Stimulated activated CD4-positive, alpha-beta T cell treated with anti-CD3 and anti-CD28 coated beads, Interleukin-12 subunit alpha, Interleukin-12 subunit beta, amount 100 ng/mL, for 4 hours (primary cell): ENCODE data around the gene ARFGAP1.
"Not testable (repeated sequence)": the region's sequence is repeated elsewhere in the genome, so short reads cannot be mapped to it uniquely, and the experiment has no call there.

Experiments used
- DNase-seq: peaks from one replicate; pipeline ENCODE4 v3.0.0-alpha.2; 2020

Gene ARFGAP1

GRCh38 chr20:63322146-63322932 lies 49.7 kb downstream of the ARFGAP1 start:
- DNase-seq, result no peak

GRCh38 chr20:63322933-63323273 lies 50.3 kb downstream of the ARFGAP1 start:
- DNase-seq, result no peak

GRCh38 chr20:63323357-63323981 lies 50.9 kb downstream of the ARFGAP1 start:
- no peak for DNase-seq

GRCh38 chr20:63325021-63325471 lies 52.4 kb downstream of the ARFGAP1 start:
- no peak for DNase-seq

GRCh38 chr20:63325554-63326313 lies 53.1 kb downstream of the ARFGAP1 start:
- DNase-seq, result no peak

- DNase-seq, result no peak
Observed at GRCh38 chr20:63326314-63327230, 54.0 kb downstream of the ARFGAP1 start.

GRCh38 chr20:63327231-63327745 lies 54.7 kb downstream of the ARFGAP1 start:
- DNase-seq, result no peak

- DNase-seq, result no peak
Observed at GRCh38 chr20:63328026-63328700, 55.5 kb downstream of the ARFGAP1 start.

- no peak for DNase-seq
Observed at GRCh38 chr20:63328718-63329275, 56.2 kb downstream of the ARFGAP1 start.

- DNase-seq, result no peak
Observed at GRCh38 chr20:63329331-63330083, 56.9 kb downstream of the ARFGAP1 start.

GRCh38 chr20:63330084-63330760 lies 57.6 kb downstream of the ARFGAP1 start:
- no peak for DNase-seq

- no peak for DNase-seq
Observed at GRCh38 chr20:63330940-63331339, 58.3 kb downstream of the ARFGAP1 start.

- no peak for DNase-seq
Observed at GRCh38 chr20:63331741-63332400, 59.3 kb downstream of the ARFGAP1 start.

- no peak for DNase-seq
Observed at GRCh38 chr20:63332488-63333240, 60.1 kb downstream of the ARFGAP1 start.

- no peak for DNase-seq
Observed at GRCh38 chr20:63333241-63333836, 60.7 kb downstream of the ARFGAP1 start.

GRCh38 chr20:63334356-63334755 lies 61.7 kb downstream of the ARFGAP1 start:
- DNase-seq, result no peak

- not testable (repeated sequence) for DNase-seq
Observed at GRCh38 chr20:63335060-63335459, 62.4 kb downstream of the ARFGAP1 start.

GRCh38 chr20:63335711-63336110 lies 63.1 kb downstream of the ARFGAP1 start:
- DNase-seq, result no peak
